ENCODE data around the gene VCX. TPM values are rescaled to one million over a fixed set of nuclear protein-coding genes. Genes with fewer than 3 reads are reported as not detected.

The VCX gene
- total RNA-seq, 2 donors from 2014 or later, result not detected

Other genes starting within 250 kb of the VCX start
- gene PNPLA4, start 84.2 kb downstream of the VCX start, total RNA-seq, result 1 to 10 TPM; 2.9 to 3.6 TPM

Measured in T-helper 17 cell (primary cell).